Ascending aorta (tissue), 2 donors: Measurements from ENCODE around the gene MAML2. TPM values are rescaled to one million over a fixed set of nuclear protein-coding genes. Genes with fewer than 3 reads are reported as not detected.

Experiments used
- DNase-seq, 2 donors: peaks; one replicate each; pipeline ENCODE4 v3.0.0-alpha.2; 2019; ENCODE audit warnings: low spot score in 2 of 2
- H3K27ac ChIP-seq, 2 donors: fragments of 200-600 bp; sonication (generic); one replicate each; pipeline ENCODE4 v1.5.1; 2016 to 2017; ENCODE audit warnings: mild to moderate bottlenecking in 1 of 2
- H3K27me3 ChIP-seq: fragments of 200-600 bp; sonication (generic); one replicate; pipeline ENCODE4 v1.5.1; 2017
- H3K36me3 ChIP-seq, 2 donors: fragments of 200-600 bp; sonication (generic); one replicate each; pipeline ENCODE4 v1.5.1; 2016
- H3K4me1 ChIP-seq, 2 donors: fragments of 200-600 bp; sonication (generic); one replicate each; pipeline ENCODE4 v1.5.1; 2016 to 2017; ENCODE audit warnings: mild to moderate bottlenecking in 1 of 2
- H3K4me3 ChIP-seq, 2 donors: fragments of 200-600 bp; sonication (generic); one replicate each; pipeline ENCODE4 v1.5.1; 2016 to 2017; ENCODE audit warnings: mild to moderate bottlenecking in 1 of 2
- H3K9me3 ChIP-seq, 2 donors: fragments of 200-600 bp; sonication (generic); one replicate each; pipeline ENCODE4 v1.5.1; 2016
- CTCF ChIP-seq, 3 experiments: fragments of 200-600 bp in 2 of 3; fragments of 450-650 bp in 1 of 3; sonication (generic) in 2 of 3; IDR thresholded peaks; one replicate each; pipeline ENCODE4 v1.5.1; 2016 to 2019; ENCODE audit warnings: antibody characterized with exemption in 3 of 3, mild to moderate bottlenecking in 1 of 3, moderate library complexity in 1 of 3
- intact Hi-C: fragments of 100-400 bp; cut with DNase I; formaldehyde crosslinking; loops from one replicate; pipeline ENCODE4 v1.15.1; 2023
- total RNA-seq: library from RNA; depleted of rRNA; stranded (reverse); fragments of >200 nt; gene quantifications from one replicate; pipeline ENCODE4 v1.1.0, GENCODE V29; 2016

The MAML2 gene
- total RNA-seq, 1 donor from 2014 or later, result 13.2 TPM

DNA sequence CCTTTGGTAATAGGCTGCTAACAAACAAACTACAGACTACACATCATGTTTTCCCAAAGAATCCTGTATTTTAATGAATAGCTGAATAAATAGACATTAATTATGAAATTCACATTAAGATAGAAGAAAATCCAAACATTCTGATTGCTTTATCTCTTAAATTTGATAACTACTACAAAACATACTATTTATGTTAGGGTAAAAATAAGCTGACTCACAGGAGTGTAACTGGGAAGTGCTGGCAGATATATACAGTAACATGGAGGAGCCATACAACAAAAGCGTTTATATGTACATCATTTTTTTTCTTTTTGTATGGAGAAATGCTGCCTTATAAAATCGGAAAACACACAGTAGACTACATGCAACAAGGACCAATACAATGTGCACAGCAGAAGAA is 366.4 kb downstream of the MAML2 start:
- H3K36me3 ChIP-seq, result peaks cover 22 to 24% of the 10 kb centered on the region in 2 donors
- no peak overlapping the region for H3K4me3 ChIP-seq
- TF ChIP-seq CTCF (IDR thresholded peaks at IDR 0.05), result no peak
- H3K27me3 ChIP-seq, result no peaks in the 10 kb centered on the region
- H3K27ac ChIP-seq, result no peak overlapping the region
- no peaks in the 10 kb centered on the region for H3K9me3 ChIP-seq
- no peaks in the 10 kb centered on the region for H3K4me1 ChIP-seq
- DNase-seq, result no peak
- intact Hi-C loops, result no loop called here

- Histone ChIP-seq H3K36me3 (peaks cover 12 to 16% of the 10 kb centered on the region in 2 donors), H3K9me3 (no peaks in the 10 kb centered on the region), H3K27ac (no peak overlapping the region), H3K27me3 (no peaks in the 10 kb centered on the region), H3K4me1 (no peaks in the 10 kb centered on the region), H3K4me3 (no peak overlapping the region)
- TF ChIP-seq CTCF (IDR thresholded peaks at IDR 0.05), result no peak
- intact Hi-C loops, result no loop called here
- no peak for DNase-seq
Measured at GRCh38 chr11:95975343-95975742, 367.7 kb downstream of the MAML2 start.

DNA sequence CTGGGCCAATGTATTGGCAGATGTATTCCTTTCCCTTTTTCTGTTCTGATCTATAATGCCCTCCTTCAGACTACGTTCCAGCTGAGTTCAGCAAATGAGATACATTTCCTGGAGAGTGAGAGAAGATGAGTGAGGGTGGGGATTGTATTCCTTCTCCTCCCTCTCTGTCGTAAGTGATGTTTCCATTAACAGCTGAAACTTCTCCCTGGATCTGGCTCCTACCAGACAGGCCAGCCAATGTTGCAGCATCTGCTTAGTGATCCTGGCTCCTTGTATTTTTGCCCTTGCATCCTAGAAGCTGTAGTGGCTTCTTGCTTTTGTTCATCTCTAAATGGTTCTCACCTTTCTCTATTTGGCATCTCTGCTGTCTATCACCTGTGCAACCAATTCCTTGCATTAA is 370.9 kb downstream of the MAML2 start:
- intact Hi-C loops, result no loop called here
- Histone ChIP-seq H3K4me3 (no peak overlapping the region), H3K9me3 (no peaks in the 10 kb centered on the region), H3K27me3 (no peaks in the 10 kb centered on the region), H3K4me1 (no peaks in the 10 kb centered on the region), H3K36me3 (no peaks in the 10 kb centered on the region), H3K27ac (no peak overlapping the region)
- DNase-seq, result no peak
- no peak for TF ChIP-seq CTCF (IDR thresholded peaks at IDR 0.05)

GRCh38 chr11:95968585-95968984 is 374.4 kb downstream of the MAML2 start:
- Histone ChIP-seq H3K27ac (no peak overlapping the region), H3K4me3 (no peak overlapping the region), H3K36me3 (no peaks in the 10 kb centered on the region), H3K27me3 (no peaks in the 10 kb centered on the region), H3K9me3 (no peaks in the 10 kb centered on the region), H3K4me1 (no peaks in the 10 kb centered on the region)
- TF ChIP-seq CTCF (IDR thresholded peaks at IDR 0.05), result no peak
- no peak for DNase-seq
- intact Hi-C loops, result no loop called here

DNA sequence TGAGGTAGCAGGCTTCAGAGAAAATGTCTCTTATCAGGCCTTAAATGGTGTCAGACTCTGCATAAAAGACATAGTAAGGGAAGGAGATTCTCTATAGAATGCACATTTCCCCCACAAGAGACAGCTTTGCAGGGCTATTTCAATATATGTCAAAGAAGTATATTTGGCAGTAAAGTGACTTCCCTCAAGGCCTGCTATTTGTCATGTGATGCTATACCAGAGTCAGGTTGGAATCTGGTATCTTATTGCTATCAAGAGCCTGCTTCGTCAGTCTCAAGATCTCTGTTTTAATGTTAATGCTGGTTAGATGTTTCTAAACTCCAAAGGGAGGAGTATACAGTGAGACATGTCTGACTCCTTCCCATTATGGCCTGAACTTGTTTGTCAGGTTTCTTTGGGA is 378.7 kb downstream of the MAML2 start:
- no peaks in the 10 kb centered on the region for H3K27me3 ChIP-seq
- H3K4me3 ChIP-seq, result no peak overlapping the region
- H3K36me3 ChIP-seq, result no peaks in the 10 kb centered on the region
- no peaks in the 10 kb centered on the region for H3K9me3 ChIP-seq
- intact Hi-C loops, result no loop called here
- DNase-seq, result no peak
- no peaks in the 10 kb centered on the region for H3K4me1 ChIP-seq
- TF ChIP-seq CTCF (IDR thresholded peaks at IDR 0.05), result no peak
- no peak overlapping the region for H3K27ac ChIP-seq

- H3K27me3 ChIP-seq, result no peaks in the 10 kb centered on the region
- H3K27ac ChIP-seq, result no peak overlapping the region
- no peak for TF ChIP-seq CTCF (IDR thresholded peaks at IDR 0.05)
- H3K4me1 ChIP-seq, result no peaks in the 10 kb centered on the region
- DNase-seq, result no peak
- no peaks in the 10 kb centered on the region for H3K9me3 ChIP-seq
- H3K36me3 ChIP-seq, result no peaks in the 10 kb centered on the region
- intact Hi-C loops, result no loop called here
- no peak overlapping the region for H3K4me3 ChIP-seq
Measured at GRCh38 chr11:95961758-95962157, 381.2 kb downstream of the MAML2 start.
